Peyer's patch (tissue), 4 donors: ENCODE data around the gene RILPL2. TPM values are rescaled to one million over a fixed set of nuclear protein-coding genes. Genes with fewer than 3 reads are reported as not detected.

ENCODE experiments used
- DNase-seq, 3 donors: peaks; one replicate each; pipeline ENCODE4 v3.0.0-alpha.2; 2017 to 2019
- H3K27ac ChIP-seq, 4 donors: fragments of 200-600 bp; sonication (generic); one replicate each; pipeline ENCODE4 v1.5.1; 2016 to 2019
- H3K27me3 ChIP-seq, 2 donors: fragments of 200-600 bp; sonication (generic); one replicate each; pipeline ENCODE4 v1.5.1; 2019
- H3K36me3 ChIP-seq, 3 donors: fragments of 200-600 bp; sonication (generic); one replicate each; pipeline ENCODE4 v1.5.1; 2016 to 2019
- H3K4me1 ChIP-seq, 4 donors: fragments of 200-600 bp; sonication (generic); one replicate each; pipeline ENCODE4 v1.5.1; 2016 to 2019
- H3K4me3 ChIP-seq, 4 donors: fragments of 200-600 bp; sonication (generic); 1 replicate in 3 of 4; 2 replicates in 1 of 4; pipeline ENCODE4 v1.5.1; 2016 to 2019; ENCODE audit warnings: mild to moderate bottlenecking in 1 of 4
- H3K9me3 ChIP-seq, 4 donors: fragments of 200-600 bp; sonication (generic); one replicate each; pipeline ENCODE4 v1.5.1; 2016 to 2019; ENCODE audit warnings: mild to moderate bottlenecking in 1 of 4
- CTCF ChIP-seq, 6 experiments: fragments of 450-650 bp in 4 of 6; fragments of 200-600 bp in 2 of 6; sonication (generic) in 1 of 6; IDR thresholded peaks; one replicate each; pipeline ENCODE4 v1.5.1; 2017 to 2019; ENCODE audit warnings: antibody characterized with exemption in 6 of 6, mild to moderate bottlenecking in 3 of 6, moderate library complexity in 1 of 6
- POLR2A ChIP-seq, 2 donors: fragments of 450-650 bp; IDR thresholded peaks; one replicate each; pipeline ENCODE4 v1.5.1; 2017; ENCODE audit warnings: antibody characterized with exemption in 2 of 2, mild to moderate bottlenecking in 2 of 2, moderate library complexity in 2 of 2
- total RNA-seq, 4 donors: library from RNA; depleted of rRNA; stranded (reverse); fragments of >200 nt; gene quantifications; one replicate each; pipeline ENCODE4 v1.1.0, GENCODE V29; 2016

RILPL2 gene
- total RNA-seq, 4 donors from 2014 or later, result 0.70 to 9.9 (median 2.3) TPM

- no peaks in the 10 kb centered on the region for H3K9me3 ChIP-seq
- DNase-seq, result no peak
- no peak for TF ChIP-seq POLR2A (IDR thresholded peaks at IDR 0.05)
- TF ChIP-seq CTCF (IDR thresholded peaks at IDR 0.05), result no peak
- peak overlapping the region; percentile 74 to 93 (median 86) for H3K27ac ChIP-seq
- H3K4me3 ChIP-seq, result peak overlapping the region in 2 of 4 donors; percentile 75 to 80
- H3K27me3 ChIP-seq, result no peaks in the 10 kb centered on the region
- peaks cover 0 to 33% (median 9%) of the 10 kb centered on the region in 4 donors for H3K4me1 ChIP-seq
- peaks cover 0 to 48% (median 0%) of the 10 kb centered on the region in 3 donors for H3K36me3 ChIP-seq
Measured at GRCh38 chr12:123390498-123391426, 45.7 kb downstream of the RILPL2 start.

- no peaks in the 10 kb centered on the region for H3K9me3 ChIP-seq
- H3K27me3 ChIP-seq, result no peaks in the 10 kb centered on the region
- peak; percentile 46 to 83 (median 82) for DNase-seq
- peaks cover 3 to 35% (median 10%) of the 10 kb centered on the region in 4 donors for H3K4me1 ChIP-seq
- H3K4me3 ChIP-seq, result peak overlapping the region; percentile 66 to 80 (median 76)
- TF ChIP-seq POLR2A (IDR thresholded peaks at IDR 0.05) (peak; percentile 51 to 68), CTCF (IDR thresholded peaks at IDR 0.05) (peak in 1 of 6 experiments; percentile 19)
- peak overlapping the region; percentile 74 to 93 (median 86) for H3K27ac ChIP-seq
- peaks cover 0 to 38% (median 0%) of the 10 kb centered on the region in 3 donors for H3K36me3 ChIP-seq
Measured at GRCh38 chr12:123389560-123390351, 46.7 kb downstream of the RILPL2 start.

GRCh38 chr12:123388951-123389559 is 47.4 kb downstream of the RILPL2 start:
- Histone ChIP-seq H3K9me3 (no peaks in the 10 kb centered on the region), H3K36me3 (peaks cover 0 to 31% (median 0%) of the 10 kb centered on the region in 3 donors), H3K27me3 (no peaks in the 10 kb centered on the region), H3K27ac (peak overlapping the region; percentile 87 to 93 (median 89)), H3K4me1 (peaks cover 5 to 41% (median 11%) of the 10 kb centered on the region in 4 donors), H3K4me3 (peak overlapping the region; percentile 68 to 80 (median 76))
- DNase-seq, result peak in 2 of 3 donors; percentile 47 to 52
- TF ChIP-seq POLR2A (IDR thresholded peaks at IDR 0.05), result no peak
- TF ChIP-seq CTCF (IDR thresholded peaks at IDR 0.05), result peak in 2 of 6 experiments; percentile 6 to 13

- H3K4me3 ChIP-seq, result peak overlapping the region; percentile 62 to 76 (median 72)
- DNase-seq, result peak; percentile 67 to 89 (median 87)
- H3K27ac ChIP-seq, result peak overlapping the region; percentile 88 to 93 (median 90)
- no peaks in the 10 kb centered on the region for H3K27me3 ChIP-seq
- peaks cover 0 to 25% (median 0%) of the 10 kb centered on the region in 3 donors for H3K36me3 ChIP-seq
- H3K9me3 ChIP-seq, result no peaks in the 10 kb centered on the region
- no peak for TF ChIP-seq POLR2A (IDR thresholded peaks at IDR 0.05)
- TF ChIP-seq CTCF (IDR thresholded peaks at IDR 0.05), result peak in 1 of 6 experiments; percentile 24
- peaks cover 5 to 41% (median 11%) of the 10 kb centered on the region in 4 donors for H3K4me1 ChIP-seq
Measured at GRCh38 chr12:123388177-123388950, 48.1 kb downstream of the RILPL2 start.
